GM23248 (cell line): ENCODE data around the gene LPA.
"Not testable (repeated sequence)": the region's sequence is repeated elsewhere in the genome, so short reads cannot be mapped to it uniquely, and the experiment has no call there.

Source experiments
- EZH2 ChIP-seq: fragments of 200-600 bp; sonication (generic); IDR thresholded peaks from 2 replicates; pipeline ENCODE4 v1.6.1; 2018; ENCODE audit warnings: antibody characterized with exemption, mild to moderate bottlenecking; ENCODE audit not compliant: insufficient read depth, poor library complexity, severe bottlenecking
- EZH2phosphoT487 ChIP-seq: fragments of 200-600 bp; sonication (generic); IDR thresholded peaks from 2 replicates; pipeline ENCODE4 v1.6.1; 2018; ENCODE audit warnings: antibody characterized with exemption, moderate library complexity, mild to moderate bottlenecking, low read depth; ENCODE audit not compliant: insufficient read depth

GRCh38 chr6:160696884-160697283 lies 32.8 kb upstream of the LPA start:
- TF ChIP-seq EZH2, EZH2phosphoT487: not testable (repeated sequence)
